ENCODE data around the gene CDK10.
A peak's percentile ranks its signal among the peaks of the same experiment; 100 is the strongest.

CDK10 gene

GRCh38 chr16:89643769-89644300, 42.7 kb upstream of the CDK10 start:
- H3K79me2 ChIP-seq (ENCODE audit: insufficient read depth, low read length) = no peaks in the 10 kb centered on the region
- TF ChIP-seq, protein P1, sequence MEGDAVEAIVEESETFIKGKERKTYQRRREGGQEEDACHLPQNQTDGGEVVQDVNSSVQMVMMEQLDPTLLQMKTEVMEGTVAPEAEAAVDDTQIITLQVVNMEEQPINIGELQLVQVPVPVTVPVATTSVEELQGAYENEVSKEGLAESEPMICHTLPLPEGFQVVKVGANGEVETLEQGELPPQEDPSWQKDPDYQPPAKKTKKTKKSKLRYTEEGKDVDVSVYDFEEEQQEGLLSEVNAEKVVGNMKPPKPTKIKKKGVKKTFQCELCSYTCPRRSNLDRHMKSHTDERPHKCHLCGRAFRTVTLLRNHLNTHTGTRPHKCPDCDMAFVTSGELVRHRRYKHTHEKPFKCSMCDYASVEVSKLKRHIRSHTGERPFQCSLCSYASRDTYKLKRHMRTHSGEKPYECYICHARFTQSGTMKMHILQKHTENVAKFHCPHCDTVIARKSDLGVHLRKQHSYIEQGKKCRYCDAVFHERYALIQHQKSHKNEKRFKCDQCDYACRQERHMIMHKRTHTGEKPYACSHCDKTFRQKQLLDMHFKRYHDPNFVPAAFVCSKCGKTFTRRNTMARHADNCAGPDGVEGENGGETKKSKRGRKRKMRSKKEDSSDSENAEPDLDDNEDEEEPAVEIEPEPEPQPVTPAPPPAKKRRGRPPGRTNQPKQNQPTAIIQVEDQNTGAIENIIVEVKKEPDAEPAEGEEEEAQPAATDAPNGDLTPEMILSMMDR (IDR thresholded peaks at IDR 0.05; ENCODE audit: borderline replicate concordance, extremely low read depth, low read length, poor library complexity, severe bottlenecking) = no peak
- TF ChIP-seq EZH2 (IDR thresholded peaks at IDR 0.05; ENCODE audit: borderline replicate concordance, low read depth, low read length, severe bottlenecking) = no peak
- H3K4me2 ChIP-seq (ENCODE audit: insufficient read depth, low read length) = no peak overlapping the region
- H2AFZ ChIP-seq (ENCODE audit: low read depth, low read length) = no peak overlapping the region
- no peak overlapping the region for H3K27ac ChIP-seq (ENCODE audit: low read length)
- no peaks in the 10 kb centered on the region for H3K9me3 ChIP-seq (ENCODE audit: insufficient read depth, low read length, severe bottlenecking)
- ATAC-seq (ENCODE audit: insufficient read depth, low read depth) (no peak), DNase-seq (peak; percentile 31)
- no peak overlapping the region for H3K9ac ChIP-seq (ENCODE audit: low read depth, low read length)
- no peaks in the 10 kb centered on the region for H3K27me3 ChIP-seq (ENCODE audit: insufficient read depth, low read length, poor library complexity)
- H3K36me3 ChIP-seq (ENCODE audit: insufficient read depth, low read length) = peaks cover 34% of the 10 kb centered on the region
- H3K4me1 ChIP-seq (ENCODE audit: insufficient read depth, low read length) = peaks cover 17% of the 10 kb centered on the region
- H3K4me3 ChIP-seq (ENCODE audit: low read depth in 1 of 2, low read length in 2 of 2) = no peak overlapping the region
- peaks cover 11% of the 10 kb centered on the region; the same call in 1 of the 2 replicates for H4K20me1 ChIP-seq (ENCODE audit: insufficient read depth, low read length)

DNA sequence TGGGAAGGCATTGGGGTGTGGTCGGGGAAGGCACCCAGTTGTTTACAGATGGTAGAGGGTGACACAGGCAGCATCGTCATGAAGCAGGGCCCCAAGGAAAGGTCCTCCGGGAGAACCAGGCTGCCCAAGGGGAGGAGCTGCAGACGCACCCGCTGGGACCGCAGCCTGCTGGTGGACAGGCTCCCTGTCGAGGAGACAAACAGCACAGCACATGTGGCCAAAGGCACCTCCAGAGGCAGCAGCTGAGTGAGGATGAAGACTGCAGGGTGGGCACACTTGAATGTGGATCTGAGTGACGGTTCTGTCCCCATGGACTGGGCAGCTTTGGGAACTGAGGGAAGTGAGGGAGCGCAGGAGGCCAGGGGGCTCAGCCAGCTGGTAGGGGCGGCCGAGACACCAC, 41.4 kb upstream of the CDK10 start:
- TF ChIP-seq EZH2 (IDR thresholded peaks at IDR 0.05; ENCODE audit: borderline replicate concordance, low read depth, low read length, severe bottlenecking) = no peak
- TF ChIP-seq, protein P1 (IDR thresholded peaks at IDR 0.05; ENCODE audit: borderline replicate concordance, extremely low read depth, low read length, poor library complexity, severe bottlenecking) = no peak
- no peaks in the 10 kb centered on the region for H3K27me3 ChIP-seq (ENCODE audit: insufficient read depth, low read length, poor library complexity)
- no peak for ATAC-seq (ENCODE audit: insufficient read depth, low read depth)
- H3K79me2 ChIP-seq (ENCODE audit: insufficient read depth, low read length) = peaks cover 2% of the 10 kb centered on the region
- no peak overlapping the region for H3K4me2 ChIP-seq (ENCODE audit: insufficient read depth, low read length)
- H3K9ac ChIP-seq (ENCODE audit: low read depth, low read length) = no peak overlapping the region
- peaks cover 13% of the 10 kb centered on the region; the same call in 1 of the 2 replicates for H4K20me1 ChIP-seq (ENCODE audit: insufficient read depth, low read length)
- no peak overlapping the region for H3K4me3 ChIP-seq (ENCODE audit: low read depth in 1 of 2, low read length in 2 of 2)
- H3K36me3 ChIP-seq (ENCODE audit: insufficient read depth, low read length) = peaks cover 41% of the 10 kb centered on the region
- no peak for DNase-seq
- no peak overlapping the region for H3K27ac ChIP-seq (ENCODE audit: low read length)
- no peak overlapping the region for H2AFZ ChIP-seq (ENCODE audit: low read depth, low read length)
- H3K4me1 ChIP-seq (ENCODE audit: insufficient read depth, low read length) = peaks cover 17% of the 10 kb centered on the region
- no peaks in the 10 kb centered on the region for H3K9me3 ChIP-seq (ENCODE audit: insufficient read depth, low read length, severe bottlenecking)

DNA sequence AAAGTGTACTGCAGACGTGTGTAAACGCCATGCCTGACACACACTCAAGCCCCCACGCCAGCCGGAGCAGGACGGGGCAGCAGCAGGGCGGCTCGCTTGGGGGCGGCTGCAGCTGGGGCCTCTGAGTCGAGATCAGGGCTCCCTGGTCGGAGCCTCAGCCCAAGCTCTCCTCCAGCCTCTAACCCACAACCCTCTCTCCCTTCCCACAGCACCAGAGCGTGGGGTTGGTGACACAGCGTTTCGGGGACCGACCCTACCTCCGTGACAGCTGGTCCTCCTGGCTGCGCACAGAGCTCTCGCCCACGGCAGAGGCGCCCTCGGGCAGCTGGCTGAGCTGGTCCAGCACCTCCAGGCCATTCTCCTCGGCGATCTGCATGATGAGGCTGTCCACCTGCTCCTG, 40.2 kb upstream of the CDK10 start:
- Histone ChIP-seq H3K9me3 (ENCODE audit: insufficient read depth, low read length, severe bottlenecking) (no peaks in the 10 kb centered on the region), H3K27ac (ENCODE audit: low read length) (no peak overlapping the region), H3K36me3 (ENCODE audit: insufficient read depth, low read length) (peaks cover 49% of the 10 kb centered on the region), H3K4me3 (ENCODE audit: low read depth in 1 of 2, low read length in 2 of 2) (no peak overlapping the region), H3K9ac (ENCODE audit: low read depth, low read length) (no peak overlapping the region), H4K20me1 (ENCODE audit: insufficient read depth, low read length) (peaks cover 19% of the 10 kb centered on the region; the same call in 1 of the 2 replicates), H3K4me2 (ENCODE audit: insufficient read depth, low read length) (no peak overlapping the region), H3K4me1 (ENCODE audit: insufficient read depth, low read length) (peaks cover 6% of the 10 kb centered on the region), H2AFZ (ENCODE audit: low read depth, low read length) (no peak overlapping the region), H3K27me3 (ENCODE audit: insufficient read depth, low read length, poor library complexity) (no peaks in the 10 kb centered on the region), H3K79me2 (ENCODE audit: insufficient read depth, low read length) (peaks cover 10% of the 10 kb centered on the region)
- DNase-seq = no peak
- TF ChIP-seq, protein P1 (IDR thresholded peaks at IDR 0.05; ENCODE audit: borderline replicate concordance, extremely low read depth, low read length, poor library complexity, severe bottlenecking) = no peak
- no peak for TF ChIP-seq EZH2 (IDR thresholded peaks at IDR 0.05; ENCODE audit: borderline replicate concordance, low read depth, low read length, severe bottlenecking)
- no peak for ATAC-seq (ENCODE audit: insufficient read depth, low read depth)
